AG09319 (cell line): ENCODE measurements around the gene SLC2A9.
"Not testable (repeated sequence)": the region's sequence is repeated elsewhere in the genome, so short reads cannot be mapped to it uniquely, and the experiment has no call there.

Experiments used
- DNase-seq: peaks from one replicate; pipeline ENCODE4 v3.0.0-alpha.2; 2010; ENCODE audit warnings: low read depth; ENCODE audit errors: extremely low read depth
- CTCF ChIP-seq: IDR thresholded peaks from 2 replicates; pipeline ENCODE4 v1.5.1; 2011; ENCODE audit warnings: low read depth, mild to moderate bottlenecking, inconsistent platforms, low read length, moderate library complexity

The SLC2A9 gene

GRCh38 chr4:9989918-9990635, 31.2 kb downstream of the SLC2A9 start:
- TF ChIP-seq CTCF = no peak
- no peak for DNase-seq

GRCh38 chr4:9988933-9989332, 32.4 kb downstream of the SLC2A9 start:
- no peak for DNase-seq
- no peak for TF ChIP-seq CTCF

GRCh38 chr4:9988363-9988749, 32.9 kb downstream of the SLC2A9 start:
- no peak for TF ChIP-seq CTCF
- DNase-seq = no peak

- no peak for TF ChIP-seq CTCF
- no peak for DNase-seq
Measured at GRCh38 chr4:9987749-9988362, 33.4 kb downstream of the SLC2A9 start.

GRCh38 chr4:9984621-9985020, 36.7 kb downstream of the SLC2A9 start:
- DNase-seq = no peak
- TF ChIP-seq CTCF = no peak

- TF ChIP-seq CTCF = no peak
- DNase-seq = no peak
Measured at GRCh38 chr4:9983211-9983610, 38.1 kb downstream of the SLC2A9 start.

GRCh38 chr4:9981899-9982298, 39.4 kb downstream of the SLC2A9 start:
- DNase-seq = not testable (repeated sequence)

GRCh38 chr4:9980898-9981297, 40.4 kb downstream of the SLC2A9 start:
- TF ChIP-seq CTCF = no peak
- no peak for DNase-seq
